GM21526 (cell line): ENCODE results near the gene SOS2.
A peak's percentile ranks its signal among the peaks of the same experiment; 100 is the strongest.

Experiments used
- ATAC-seq: cut with Tn5 transposase; IDR thresholded peaks from one replicate; pipeline ENCODE4 v1.9.1; 2021; ENCODE audit warnings: moderate library complexity; ENCODE audit not compliant: unreplicated experiment, low FRiP score

Gene SOS2

GRCh38 chr14:50117456-50117855 lies 113.9 kb downstream of the SOS2 start:
- ATAC-seq, result no peak

GRCh38 chr14:50116966-50117365 lies 114.4 kb downstream of the SOS2 start:
- no peak for ATAC-seq

- peak; percentile 93 for ATAC-seq
Measured at GRCh38 chr14:50116181-50116956, 115.0 kb downstream of the SOS2 start, which contains the start of gene VCPKMT. Gene VCPKMT (minus strand): TSS chr14:50116572. CDS start chr14:50116552, 20 bp downstream.

- ATAC-seq, result no peak
Measured at GRCh38 chr14:50113381-50114035, 117.9 kb downstream of the SOS2 start.

- ATAC-seq, result no peak
Measured at GRCh38 chr14:50110323-50111037, 120.9 kb downstream of the SOS2 start.

GRCh38 chr14:50109342-50109741 lies 122.0 kb downstream of the SOS2 start:
- ATAC-seq, result no peak

GRCh38 chr14:50107850-50108249 lies 123.5 kb downstream of the SOS2 start:
- no peak for ATAC-seq

- no peak for ATAC-seq
Measured at GRCh38 chr14:50106178-50106577, 125.2 kb downstream of the SOS2 start.

- ATAC-seq, result no peak
Measured at GRCh38 chr14:50103558-50103957, 127.8 kb downstream of the SOS2 start.

GRCh38 chr14:50101417-50101816 lies 130.0 kb downstream of the SOS2 start:
- ATAC-seq, result no peak

GRCh38 chr14:50100805-50101204 lies 130.6 kb downstream of the SOS2 start:
- no peak for ATAC-seq

- no peak for ATAC-seq
Measured at GRCh38 chr14:50099335-50099734, 132.0 kb downstream of the SOS2 start.

- ATAC-seq, result no peak
Measured at GRCh38 chr14:50095895-50096294, 135.5 kb downstream of the SOS2 start.

- no peak for ATAC-seq
Measured at GRCh38 chr14:50094056-50094755, 137.2 kb downstream of the SOS2 start.

GRCh38 chr14:50093496-50093895 lies 137.9 kb downstream of the SOS2 start:
- ATAC-seq, result no peak

- ATAC-seq, result no peak
Measured at GRCh38 chr14:50092006-50092555, 139.3 kb downstream of the SOS2 start.

- no peak for ATAC-seq
Measured at GRCh38 chr14:50091240-50091913, 140.0 kb downstream of the SOS2 start.

GRCh38 chr14:50089208-50089607 lies 142.2 kb downstream of the SOS2 start:
- no peak for ATAC-seq

GRCh38 chr14:50088731-50089130 lies 142.6 kb downstream of the SOS2 start:
- ATAC-seq, result no peak

- no peak for ATAC-seq
Measured at GRCh38 chr14:50088117-50088515, 143.3 kb downstream of the SOS2 start.
